ENCODE measurements around the gene JAM3.
"Not testable (repeated sequence)": the region's sequence is repeated elsewhere in the genome, so short reads cannot be mapped to it uniquely, and the experiment has no call there.

Gene JAM3

GRCh38 chr11:134074346-134074745 is 5.5 kb downstream of the JAM3 start:
- DNase-seq = no peak
- intact Hi-C loops (cut with DNase I) = no loop called here

GRCh38 chr11:134074766-134075165 is 5.9 kb downstream of the JAM3 start:
- intact Hi-C loops (cut with DNase I) = no loop called here
- no peak for DNase-seq

DNA sequence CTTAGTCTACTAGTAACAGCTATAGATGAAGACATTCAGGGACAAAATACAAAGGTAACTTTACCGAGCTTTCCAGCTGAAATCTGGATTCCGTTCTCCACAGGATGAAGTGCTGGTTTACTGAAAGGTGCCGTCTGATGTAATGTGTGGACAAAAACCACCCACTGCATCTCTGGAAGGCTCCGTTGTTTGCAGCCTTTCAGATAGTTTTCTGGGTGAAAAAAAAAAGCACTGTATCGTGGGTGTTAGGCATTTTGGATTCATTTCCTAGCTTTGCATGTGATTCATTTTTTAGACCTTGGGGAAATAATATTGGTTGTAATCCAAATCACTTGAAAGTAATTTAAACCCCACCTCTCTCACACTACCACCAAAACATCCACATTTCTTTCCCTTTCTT is 10.4 kb downstream of the JAM3 start:
- intact Hi-C loops (cut with DNase I) = no loop called here
- no peak for DNase-seq

DNA sequence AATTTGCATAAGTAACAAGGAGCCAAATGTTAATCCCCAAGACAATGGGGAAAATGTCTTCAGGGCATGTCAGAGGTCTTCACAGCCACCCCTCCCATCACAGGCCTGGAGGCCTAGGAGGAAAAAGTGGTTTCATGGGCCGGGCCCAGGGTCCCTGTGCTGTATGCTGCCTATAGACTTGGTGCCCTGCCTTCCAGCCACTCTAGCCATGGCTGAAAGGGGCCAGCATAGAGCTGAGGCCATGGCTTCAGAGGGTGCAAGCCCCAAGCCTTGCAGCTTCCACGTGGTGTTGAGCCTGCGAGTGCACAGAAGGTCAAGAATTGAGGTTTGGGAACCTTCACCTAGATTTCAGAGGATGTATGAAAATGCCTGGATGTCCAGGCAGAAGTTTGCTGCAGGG is 12.4 kb downstream of the JAM3 start:
- DNase-seq; intact Hi-C loops (cut with DNase I): not testable (repeated sequence)

- DNase-seq = no peak
- intact Hi-C loops (cut with DNase I) = no loop called here
Measured at GRCh38 chr11:134082990-134083389, 14.1 kb downstream of the JAM3 start.

GRCh38 chr11:134086376-134086775 is 17.5 kb downstream of the JAM3 start:
- intact Hi-C loops (cut with DNase I) = no loop called here
- no peak for DNase-seq

GRCh38 chr11:134092006-134092405 is 23.1 kb downstream of the JAM3 start:
- DNase-seq; intact Hi-C loops (cut with DNase I): not testable (repeated sequence)

- intact Hi-C loops (cut with DNase I) = no loop called here
Measured at GRCh38 chr11:134097166-134097565, 28.3 kb downstream of the JAM3 start.

GRCh38 chr11:134098566-134099184 is 29.8 kb downstream of the JAM3 start:
- intact Hi-C loops (cut with DNase I) = no loop called here
- DNase-seq = peak in 2 of 42 donors; percentile 40 to 43

More at GRCh38 chr11:134097166-134097565, 28.3 kb downstream of the JAM3 start:
- no peak for DNase-seq

GRCh38 chr11:134100171-134100570 is 31.3 kb downstream of the JAM3 start:
- intact Hi-C loops (cut with DNase I) = no loop called here
- peak in 16 of 42 donors; percentile 11 to 75 (median 41) for DNase-seq

DNA sequence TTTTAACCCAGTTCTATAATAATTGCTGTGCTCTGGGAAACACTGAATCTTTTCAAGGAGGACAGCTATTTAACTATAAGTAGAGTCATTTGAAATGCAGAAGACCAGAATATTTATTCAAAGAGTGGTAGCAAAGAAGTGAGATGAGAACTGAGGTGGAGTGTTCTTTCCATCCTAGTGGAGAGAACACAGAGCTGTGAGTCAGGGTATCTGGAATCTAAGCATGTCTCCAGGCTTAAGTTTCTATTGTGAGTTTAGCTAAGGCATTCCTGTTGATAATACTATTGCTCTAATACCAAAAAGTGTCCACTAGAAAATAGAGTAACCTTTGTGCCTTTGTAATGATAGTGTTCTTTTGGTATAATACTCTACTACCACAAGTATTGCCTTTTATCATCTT is 32.4 kb downstream of the JAM3 start:
- intact Hi-C loops (cut with DNase I) = no loop called here
- DNase-seq = no peak

- no peak for DNase-seq
- intact Hi-C loops (cut with DNase I) = no loop called here
Measured at GRCh38 chr11:134110252-134110815, 41.5 kb downstream of the JAM3 start.

DNA sequence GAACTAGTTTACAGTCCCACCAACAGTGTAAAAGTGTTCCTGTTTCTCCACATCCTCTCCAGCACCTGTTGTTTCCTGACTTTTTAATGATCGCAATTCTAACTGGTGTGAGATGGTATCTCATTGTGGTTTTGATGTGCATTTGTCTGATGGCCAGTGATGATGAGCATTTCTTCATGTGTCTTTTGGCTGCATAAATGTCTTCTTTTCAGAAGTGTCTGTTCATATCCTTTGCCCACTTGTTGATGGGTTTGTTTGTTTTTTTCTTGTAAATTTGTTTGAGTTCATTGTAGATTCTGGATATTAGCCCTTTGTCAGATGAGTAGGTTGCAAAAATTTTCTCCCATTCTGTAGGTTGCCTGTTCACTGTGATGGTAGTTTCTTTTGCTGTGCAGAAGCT is 44.9 kb downstream of the JAM3 start:
- DNase-seq; intact Hi-C loops (cut with DNase I): not testable (repeated sequence)

GRCh38 chr11:134116210-134116609 is 47.3 kb downstream of the JAM3 start:
- DNase-seq = no peak
- intact Hi-C loops (cut with DNase I) = no loop called here

DNA sequence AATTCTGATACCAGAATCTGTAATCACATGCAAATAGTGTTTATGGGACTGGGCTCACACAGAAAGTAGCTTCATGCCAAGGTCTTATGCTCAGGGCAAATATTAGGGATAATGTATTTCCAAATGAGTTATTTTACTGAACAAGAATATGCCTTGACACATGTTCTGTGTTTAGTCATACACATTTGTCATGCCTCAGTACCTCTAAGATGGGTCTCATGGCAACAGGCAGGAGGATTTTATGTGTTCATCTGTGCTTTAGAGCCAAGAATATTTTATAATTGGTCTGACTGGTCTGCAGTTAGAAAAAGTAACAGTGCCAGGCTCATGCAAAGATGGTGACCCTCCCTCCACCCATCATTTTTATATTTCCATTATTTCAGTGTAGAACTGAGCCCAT is 49.1 kb downstream of the JAM3 start:
- intact Hi-C loops (cut with DNase I) = no loop called here
- no peak for DNase-seq

- intact Hi-C loops (cut with DNase I) = no loop called here
Measured at GRCh38 chr11:134119094-134119493, 50.2 kb downstream of the JAM3 start.

GRCh38 chr11:134120143-134120850 is 51.4 kb downstream of the JAM3 start:
- peak in 32 of 42 donors; percentile 28 to 84 (median 58) for DNase-seq
- intact Hi-C loops (cut with DNase I) = no loop called here

More at GRCh38 chr11:134119094-134119493, 50.2 kb downstream of the JAM3 start:
- no peak for DNase-seq

GRCh38 chr11:134120921-134121526 is 52.2 kb downstream of the JAM3 start:
- intact Hi-C loops (cut with DNase I) = no loop called here
- DNase-seq = peak; percentile 51 to 93 (median 84)

DNA sequence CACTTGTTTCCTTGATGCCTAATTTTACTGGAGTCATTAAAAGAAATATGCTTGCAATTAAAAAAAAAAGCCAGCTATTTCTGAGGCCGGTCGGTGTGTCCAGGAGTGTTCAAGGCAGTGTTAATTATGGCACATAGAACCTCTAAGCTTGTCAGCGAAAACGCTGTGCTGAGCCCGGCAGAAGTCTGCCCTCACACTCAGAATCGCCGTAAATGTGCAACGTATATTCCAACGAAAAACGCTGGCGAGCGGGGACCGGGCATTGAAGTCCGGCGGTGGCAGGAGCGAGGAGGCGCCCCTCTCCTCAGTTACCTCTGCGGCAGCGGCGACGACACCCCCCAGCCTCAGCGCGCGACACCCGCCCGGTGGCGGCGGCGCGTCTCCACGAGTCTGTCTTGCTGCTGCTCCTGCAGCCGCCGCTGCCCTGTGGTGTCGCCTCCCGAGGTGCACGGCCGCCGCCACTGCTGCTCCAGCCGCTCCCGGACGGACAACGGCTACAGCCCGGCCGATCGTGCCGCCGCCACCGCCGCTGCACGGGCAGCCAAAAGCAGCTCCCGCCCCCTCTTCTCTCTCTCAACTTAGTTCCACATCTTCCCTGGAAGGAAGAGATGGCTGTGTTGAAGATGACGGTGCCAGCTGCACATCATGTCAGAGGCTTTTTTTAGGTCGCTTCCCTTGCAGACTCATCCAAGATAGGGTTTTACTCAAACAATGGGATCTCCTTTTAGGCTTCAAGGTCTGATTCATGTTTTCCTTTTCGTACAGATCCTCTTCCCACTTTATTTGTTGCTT is 56.0 kb downstream of the JAM3 start:
- peak; percentile 45 to 89 (median 78) for DNase-seq
- intact Hi-C loops (cut with DNase I) = loop anchor here (2.0 kb wide), 1 partner anchor 56 kb away; the partner anchor contains the start of gene JAM3
